Neural cell (in vitro differentiated cells): Measurements from ENCODE around the gene PBRM1.

Experiments used
- EZH2 ChIP-seq: fragments of 200-600, 300-800 bp; shearing (Covaris generic), sonication (generic); IDR thresholded peaks from 2 replicates; pipeline ENCODE4 v1.6.1; 2014; ENCODE audit warnings: antibody characterized with exemption, low read length, borderline replicate concordance, mild to moderate bottlenecking; ENCODE audit not compliant: insufficient read depth, poor library complexity, severe bottlenecking
- POLR2AphosphoS5 ChIP-seq: IDR thresholded peaks from 2 replicates; pipeline ENCODE4 v1.6.1; 2012
- RAD21 ChIP-seq: fragments of 450-650 bp; conservative IDR thresholded peaks from 2 replicates; pipeline ENCODE4 v1.6.1; 2014; ENCODE audit warnings: antibody characterized with exemption, mild to moderate bottlenecking, moderate library complexity
- SMC3 ChIP-seq: fragments of 450-650 bp; conservative IDR thresholded peaks from 2 replicates; pipeline ENCODE4 v1.6.1; 2014; ENCODE audit warnings: antibody characterized with exemption, mild to moderate bottlenecking, moderate library complexity; ENCODE audit not compliant: poor library complexity
- TF ChIP-seq, protein P1 (sequence below): fragments of 450-650 bp; IDR thresholded peaks from 2 replicates; pipeline ENCODE4 v1.5.1; 2014; ENCODE audit warnings: antibody characterized with exemption, mild to moderate bottlenecking, moderate library complexity; ENCODE audit not compliant: poor library complexity, severe bottlenecking
- TF ChIP-seq, protein P2 (sequence below): IDR thresholded peaks from 2 replicates; pipeline ENCODE4 v1.6.1; 2012; ENCODE audit warnings: borderline replicate concordance

DNA sequence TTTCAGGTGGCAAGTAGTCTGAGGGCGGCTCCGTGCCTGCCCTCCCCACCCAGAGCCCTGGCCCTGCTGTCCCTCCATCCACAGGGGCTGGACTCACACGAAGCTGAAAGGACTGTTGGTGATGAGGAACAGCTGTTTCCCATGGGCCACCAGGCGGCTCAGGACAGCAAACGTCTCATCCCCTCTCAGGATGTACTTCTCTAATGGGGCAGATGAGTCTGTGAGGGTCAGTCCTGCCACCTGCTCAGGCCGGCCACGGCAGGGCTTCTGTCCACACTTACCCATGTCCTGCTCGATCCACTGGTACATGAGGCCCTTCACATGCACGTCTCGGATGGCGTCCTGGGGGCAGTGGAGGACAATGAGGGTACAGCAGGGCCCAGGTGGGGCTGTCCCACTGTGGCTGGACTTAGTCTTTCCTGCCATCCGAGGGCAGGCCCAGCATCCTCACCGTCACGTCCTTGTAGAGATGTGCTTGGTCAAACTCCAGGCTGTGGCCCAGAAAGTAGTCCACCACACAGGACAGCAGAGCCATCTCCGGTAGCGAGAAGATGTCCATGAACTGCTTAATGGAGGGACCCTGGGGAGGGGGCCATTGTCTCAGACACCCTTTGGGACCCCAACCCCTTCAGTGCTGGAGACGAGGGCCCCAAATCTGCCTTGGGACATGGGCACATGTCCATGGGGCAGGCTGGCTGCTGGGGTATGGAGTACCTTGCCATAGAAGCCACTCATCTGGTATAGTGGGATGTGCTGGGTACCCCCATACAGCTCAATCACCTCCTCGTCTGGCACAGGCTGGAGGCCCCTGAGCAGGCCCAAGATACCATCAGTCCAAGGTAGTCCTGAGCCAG lies 157.8 kb downstream of the PBRM1 start:
- TF ChIP-seq SMC3 (no peak), POLR2AphosphoS5 (no peak), EZH2 (no peak), RAD21 (no peak)
- TF ChIP-seq, protein P1, sequence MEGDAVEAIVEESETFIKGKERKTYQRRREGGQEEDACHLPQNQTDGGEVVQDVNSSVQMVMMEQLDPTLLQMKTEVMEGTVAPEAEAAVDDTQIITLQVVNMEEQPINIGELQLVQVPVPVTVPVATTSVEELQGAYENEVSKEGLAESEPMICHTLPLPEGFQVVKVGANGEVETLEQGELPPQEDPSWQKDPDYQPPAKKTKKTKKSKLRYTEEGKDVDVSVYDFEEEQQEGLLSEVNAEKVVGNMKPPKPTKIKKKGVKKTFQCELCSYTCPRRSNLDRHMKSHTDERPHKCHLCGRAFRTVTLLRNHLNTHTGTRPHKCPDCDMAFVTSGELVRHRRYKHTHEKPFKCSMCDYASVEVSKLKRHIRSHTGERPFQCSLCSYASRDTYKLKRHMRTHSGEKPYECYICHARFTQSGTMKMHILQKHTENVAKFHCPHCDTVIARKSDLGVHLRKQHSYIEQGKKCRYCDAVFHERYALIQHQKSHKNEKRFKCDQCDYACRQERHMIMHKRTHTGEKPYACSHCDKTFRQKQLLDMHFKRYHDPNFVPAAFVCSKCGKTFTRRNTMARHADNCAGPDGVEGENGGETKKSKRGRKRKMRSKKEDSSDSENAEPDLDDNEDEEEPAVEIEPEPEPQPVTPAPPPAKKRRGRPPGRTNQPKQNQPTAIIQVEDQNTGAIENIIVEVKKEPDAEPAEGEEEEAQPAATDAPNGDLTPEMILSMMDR = no peak
- TF ChIP-seq, protein P2, sequence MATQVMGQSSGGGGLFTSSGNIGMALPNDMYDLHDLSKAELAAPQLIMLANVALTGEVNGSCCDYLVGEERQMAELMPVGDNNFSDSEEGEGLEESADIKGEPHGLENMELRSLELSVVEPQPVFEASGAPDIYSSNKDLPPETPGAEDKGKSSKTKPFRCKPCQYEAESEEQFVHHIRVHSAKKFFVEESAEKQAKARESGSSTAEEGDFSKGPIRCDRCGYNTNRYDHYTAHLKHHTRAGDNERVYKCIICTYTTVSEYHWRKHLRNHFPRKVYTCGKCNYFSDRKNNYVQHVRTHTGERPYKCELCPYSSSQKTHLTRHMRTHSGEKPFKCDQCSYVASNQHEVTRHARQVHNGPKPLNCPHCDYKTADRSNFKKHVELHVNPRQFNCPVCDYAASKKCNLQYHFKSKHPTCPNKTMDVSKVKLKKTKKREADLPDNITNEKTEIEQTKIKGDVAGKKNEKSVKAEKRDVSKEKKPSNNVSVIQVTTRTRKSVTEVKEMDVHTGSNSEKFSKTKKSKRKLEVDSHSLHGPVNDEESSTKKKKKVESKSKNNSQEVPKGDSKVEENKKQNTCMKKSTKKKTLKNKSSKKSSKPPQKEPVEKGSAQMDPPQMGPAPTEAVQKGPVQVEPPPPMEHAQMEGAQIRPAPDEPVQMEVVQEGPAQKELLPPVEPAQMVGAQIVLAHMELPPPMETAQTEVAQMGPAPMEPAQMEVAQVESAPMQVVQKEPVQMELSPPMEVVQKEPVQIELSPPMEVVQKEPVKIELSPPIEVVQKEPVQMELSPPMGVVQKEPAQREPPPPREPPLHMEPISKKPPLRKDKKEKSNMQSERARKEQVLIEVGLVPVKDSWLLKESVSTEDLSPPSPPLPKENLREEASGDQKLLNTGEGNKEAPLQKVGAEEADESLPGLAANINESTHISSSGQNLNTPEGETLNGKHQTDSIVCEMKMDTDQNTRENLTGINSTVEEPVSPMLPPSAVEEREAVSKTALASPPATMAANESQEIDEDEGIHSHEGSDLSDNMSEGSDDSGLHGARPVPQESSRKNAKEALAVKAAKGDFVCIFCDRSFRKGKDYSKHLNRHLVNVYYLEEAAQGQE = no peak
